GM12878 (cell line): ENCODE data around the gene CTNNA3. TPM values are rescaled to one million over a fixed set of nuclear protein-coding genes. Genes with fewer than 3 reads are reported as not detected.

ENCODE experiments used
- ATAC-seq: fragments of 200-7000 bp; cut with Tn5 transposase; 3 replicates; pipeline ENCODE4 v1.9.1; 2020; ENCODE audit warnings: mild to moderate bottlenecking, moderate library complexity
- BruUV-seq: library from RNA; stranded (reverse); fragments of 400-500 nt; replicated peaks from 2 replicates; lab custom pipeline; 2021; lab: Mats Ljungman, UMichigan
- CTCF ChIA-PET: fragments of 300-600 bp; sonication (Branson Sonifier 250); formaldehyde crosslinking; extraction: SDS; loops from one replicate; lab custom pipeline; 2021; ENCODE audit warnings: inconsistent platforms; lab: Yijun Ruan, JAX
- POLR2A ChIA-PET: fragments of 350-600 bp; formaldehyde crosslinking; extraction: SDS; loops from one replicate; lab custom pipeline; 2021; ENCODE audit warnings: inconsistent platforms; lab: Charles Lee
- RAD21 ChIA-PET: fragments of 300-600 bp; sonication (Branson Sonifier 250); formaldehyde crosslinking; loops from one replicate; lab custom pipeline; 2023; ENCODE audit warnings: antibody characterized with exemption; ENCODE audit not compliant: unreplicated experiment; lab: Charles Lee
- SMC1A ChIA-PET: fragments of 300-600 bp; sonication (Branson Sonifier 250); formaldehyde crosslinking; loops from one replicate; lab custom pipeline; 2023; ENCODE audit not compliant: unreplicated experiment, uncharacterized antibody; lab: Charles Lee
- DNase-seq: peaks from one replicate; pipeline ENCODE4 v3.0.0-alpha.2; 2011; ENCODE audit warnings: low read depth, low spot score
- FAIRE-seq: peaks from 3 replicates; lab custom pipeline; 2011; peaks lifted over from hg19 to GRCh38; lab: Jason Lieb, UNC
- H2AFZ ChIP-seq: 2 replicates; pipeline ENCODE4 v1.6.0; 2011; ENCODE audit warnings: low read depth, low read length, control low read depth; ENCODE audit not compliant: control insufficient read depth
- H3K27ac ChIP-seq: 2 replicates; pipeline ENCODE4 v1.5.1; 2011; ENCODE audit warnings: control low read depth; ENCODE audit not compliant: control insufficient read depth, insufficient read depth
- H3K27me3 ChIP-seq, 2 experiments: replicated peaks in 1 of 2; 2 replicates each; pipeline versions ENCODE4 v1.6.0 to v1.6.1; 2011; ENCODE audit warnings: low read length in 1 of 2; ENCODE audit not compliant: control insufficient read depth in 2 of 2, insufficient read depth in 2 of 2
- H3K36me3 ChIP-seq, 2 experiments: 2 replicates each; pipeline ENCODE4 v1.5.1; 2011; ENCODE audit warnings: low read length in 1 of 2; ENCODE audit not compliant: control insufficient read depth in 2 of 2, insufficient read depth in 2 of 2
- H3K4me1 ChIP-seq: 2 replicates; pipeline ENCODE4 v1.6.1; 2011; ENCODE audit warnings: mild to moderate bottlenecking, low read length, moderate library complexity, mixed read lengths; ENCODE audit not compliant: control insufficient read depth, insufficient read depth
- H3K4me2 ChIP-seq: 2 replicates; pipeline ENCODE4 v1.6.0; 2011; ENCODE audit warnings: control low read depth; ENCODE audit not compliant: control insufficient read depth, insufficient read depth
- H3K4me3 ChIP-seq: fragments of 200-600 bp; sonication (generic); 2 replicates; pipeline ENCODE4 v1.5.1; 2016
- H3K79me2 ChIP-seq: 2 replicates; pipeline ENCODE4 v1.6.0; 2011; ENCODE audit warnings: low read length; ENCODE audit not compliant: control insufficient read depth, insufficient read depth
- H3K9ac ChIP-seq: 2 replicates; pipeline ENCODE4 v1.8.0; 2011; ENCODE audit warnings: low read length, control low read depth, mixed read lengths; ENCODE audit not compliant: control insufficient read depth, insufficient read depth
- H3K9me3 ChIP-seq: replicated peaks from 3 replicates; pipeline ENCODE4 v1.5.1; 2011; ENCODE audit warnings: mild to moderate bottlenecking, low read length; ENCODE audit not compliant: control insufficient read depth, insufficient read depth
- H4K20me1 ChIP-seq: 2 replicates; pipeline ENCODE4 v1.6.0; 2011; ENCODE audit not compliant: control insufficient read depth, insufficient read depth
- CHD2 ChIP-seq: IDR thresholded peaks from 2 replicates; pipeline ENCODE4 v1.6.1; 2011; ENCODE audit warnings: low read depth, low read length, improper control_type of control experiment, borderline replicate concordance
- DPF2 ChIP-seq: fragments of 450-650 bp; IDR thresholded peaks from 2 replicates; pipeline ENCODE4 v1.6.1; 2017; ENCODE audit warnings: mild to moderate bottlenecking
- JUND ChIP-seq: IDR thresholded peaks from 2 replicates; pipeline ENCODE4 v1.6.1; 2012; ENCODE audit warnings: low read depth, mild to moderate bottlenecking, low read length, improper control_type of control experiment, moderate library complexity
- MTA2 ChIP-seq: fragments of 450-650 bp; IDR thresholded peaks from 2 replicates; pipeline ENCODE4 v1.6.1; 2016; ENCODE audit warnings: low read depth, mild to moderate bottlenecking, moderate library complexity
- SMAD5 ChIP-seq: IDR thresholded peaks from 2 replicates; pipeline ENCODE4 v1.6.1; 2016; ENCODE audit warnings: antibody characterized with exemption, low read depth
- SMARCA5 ChIP-seq: fragments of 450-650 bp; IDR thresholded peaks from 2 replicates; pipeline ENCODE4 v1.6.1; 2017; ENCODE audit warnings: mild to moderate bottlenecking
- SPI1 ChIP-seq: IDR thresholded peaks from 2 replicates; pipeline ENCODE4 v1.6.1; 2011; ENCODE audit warnings: low read depth, mild to moderate bottlenecking, low read length, moderate library complexity, borderline replicate concordance; ENCODE audit not compliant: insufficient read depth
- STAT3 ChIP-seq: IDR thresholded peaks from 2 replicates; pipeline ENCODE4 v1.6.1; 2011; ENCODE audit warnings: low read depth, low read length, improper control_type of control experiment
- TCF7 ChIP-seq: IDR thresholded peaks from 2 replicates; pipeline ENCODE4 v1.6.1; 2014; ENCODE audit warnings: antibody characterized with exemption, borderline replicate concordance
- WRNIP1 ChIP-seq: IDR thresholded peaks from 2 replicates; pipeline ENCODE4 v1.6.1; 2011; ENCODE audit warnings: low read depth, low read length, improper control_type of control experiment, borderline replicate concordance
- WGBS: methylation state at CpG from one replicate; pipeline ENCODE4 v1.1.6; 2016; ENCODE audit warnings: low lambda C conversion rate; ENCODE audit not compliant: insufficient replicate concordance, insufficient coverage; ENCODE audit errors: missing lambda C conversion rate; 5-methylcytosine and 5-hydroxymethylcytosine counted together
- in situ Hi-C: fragments of 300-500 bp; cut with MboI; formaldehyde crosslinking; loops from 9 replicates; pipeline ENCODE4 v1.14.3; 2018; ENCODE audit warnings: mixed read lengths
- intact Hi-C: fragments of 100-400 bp; cut with micrococcal nuclease; formaldehyde crosslinking; loops from one replicate; pipeline ENCODE4 v1.14.2; 2022; ENCODE audit not compliant: unreplicated experiment
- polyA plus RNA-seq, 11 experiments: library from polyadenylated mRNA; depleted of rRNA in 4 of 11; unstranded in 6 of 11; stranded (reverse) in 5 of 11; fragments of >200 nt; fragmentation: Nextera tagmentation in 4 of 11; fragmentation: Illumina TruSeq in 1 of 11; extraction: Ambion mirVana in 4 of 11; extraction: Trizol in 1 of 11; gene quantifications; 1 replicate in 1 of 11; 2 replicates in 10 of 11; pipeline versions ENCODE4 v1.2.1 to v1.2.3, GENCODE V29; 2011 to 2016; ENCODE audit warnings: inconsistent platforms in 2 of 11, missing spikeins in 2 of 11, low read depth in 1 of 11
- total RNA-seq, 4 experiments: library from RNA; depleted of rRNA in 3 of 4; stranded (reverse); fragments of >200 nt in 3 of 4; fragmentation: Illumina TruSeq in 1 of 4; extraction: Trizol in 1 of 4; gene quantifications; 2 replicates each; pipeline versions ENCODE4 v1.2.1 to v1.2.3, GENCODE V29; 2013 to 2021
- TF ChIP-seq, protein P1 (sequence below): fragments of 450-650 bp; IDR thresholded peaks from 2 replicates; pipeline ENCODE4 v1.6.1; 2016; ENCODE audit warnings: mild to moderate bottlenecking
- TF ChIP-seq, protein P2 (sequence below): fragments of 450-650 bp; IDR thresholded peaks from 2 replicates; pipeline ENCODE4 v1.6.1; 2017; ENCODE audit warnings: antibody characterized with exemption, mild to moderate bottlenecking, moderate library complexity
- TF ChIP-seq, protein P3 (sequence below): IDR thresholded peaks from 2 replicates; pipeline ENCODE4 v1.6.1; 2011; ENCODE audit warnings: low read depth, low read length, improper control_type of control experiment, borderline replicate concordance
- TF ChIP-seq, protein P4 (sequence below): IDR thresholded peaks from 2 replicates; pipeline ENCODE4 v1.6.1; 2012; ENCODE audit warnings: low read depth, low read length, improper control_type of control experiment
- TF ChIP-seq, protein P5 (sequence below): IDR thresholded peaks from 2 replicates; pipeline ENCODE4 v1.6.1; 2011; ENCODE audit warnings: low read depth, mild to moderate bottlenecking, low read length, moderate library complexity, borderline replicate concordance; ENCODE audit errors: extremely low read depth
- TF ChIP-seq, protein P6 (sequence below): fragments of 450-650 bp; IDR thresholded peaks from 2 replicates; pipeline ENCODE4 v1.6.1; 2014; ENCODE audit warnings: mild to moderate bottlenecking

The CTNNA3 gene
- total and polyA plus RNA-seq, 10 of the 15 experiments (the other 5 are each of a cell fraction or from before 2014, with no cell fraction given): under 0.01 to 4.5 (median 0.22) TPM; not detected in 2

DNA sequence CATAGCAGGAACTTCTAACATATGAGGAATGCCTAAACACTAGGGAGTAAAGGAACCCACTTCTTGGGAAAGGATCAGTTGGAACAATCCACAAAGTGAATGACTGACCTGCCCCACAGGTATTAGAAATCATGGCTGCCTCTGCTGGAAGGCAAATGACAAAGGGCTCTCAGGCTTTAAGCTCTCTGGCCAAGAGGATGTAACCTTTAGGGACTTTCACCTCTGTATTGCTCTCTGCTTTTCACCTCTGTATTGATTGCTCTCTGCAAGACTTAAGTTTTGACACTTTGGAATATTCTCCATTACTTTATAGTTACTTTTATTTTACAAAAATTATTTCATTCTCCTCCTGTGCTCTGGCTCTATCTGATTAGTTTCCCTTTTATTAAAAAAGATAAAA lies 522.2 kb downstream of the CTNNA3 start (continued):
- TF ChIP-seq, protein P1, sequence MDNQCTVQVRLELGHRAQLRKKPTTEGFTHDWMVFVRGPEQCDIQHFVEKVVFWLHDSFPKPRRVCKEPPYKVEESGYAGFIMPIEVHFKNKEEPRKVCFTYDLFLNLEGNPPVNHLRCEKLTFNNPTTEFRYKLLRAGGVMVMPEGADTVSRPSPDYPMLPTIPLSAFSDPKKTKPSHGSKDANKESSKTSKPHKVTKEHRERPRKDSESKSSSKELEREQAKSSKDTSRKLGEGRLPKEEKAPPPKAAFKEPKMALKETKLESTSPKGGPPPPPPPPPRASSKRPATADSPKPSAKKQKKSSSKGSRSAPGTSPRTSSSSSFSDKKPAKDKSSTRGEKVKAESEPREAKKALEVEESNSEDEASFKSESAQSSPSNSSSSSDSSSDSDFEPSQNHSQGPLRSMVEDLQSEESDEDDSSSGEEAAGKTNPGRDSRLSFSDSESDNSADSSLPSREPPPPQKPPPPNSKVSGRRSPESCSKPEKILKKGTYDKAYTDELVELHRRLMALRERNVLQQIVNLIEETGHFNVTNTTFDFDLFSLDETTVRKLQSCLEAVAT: no peak
- TF ChIP-seq, protein P2, sequence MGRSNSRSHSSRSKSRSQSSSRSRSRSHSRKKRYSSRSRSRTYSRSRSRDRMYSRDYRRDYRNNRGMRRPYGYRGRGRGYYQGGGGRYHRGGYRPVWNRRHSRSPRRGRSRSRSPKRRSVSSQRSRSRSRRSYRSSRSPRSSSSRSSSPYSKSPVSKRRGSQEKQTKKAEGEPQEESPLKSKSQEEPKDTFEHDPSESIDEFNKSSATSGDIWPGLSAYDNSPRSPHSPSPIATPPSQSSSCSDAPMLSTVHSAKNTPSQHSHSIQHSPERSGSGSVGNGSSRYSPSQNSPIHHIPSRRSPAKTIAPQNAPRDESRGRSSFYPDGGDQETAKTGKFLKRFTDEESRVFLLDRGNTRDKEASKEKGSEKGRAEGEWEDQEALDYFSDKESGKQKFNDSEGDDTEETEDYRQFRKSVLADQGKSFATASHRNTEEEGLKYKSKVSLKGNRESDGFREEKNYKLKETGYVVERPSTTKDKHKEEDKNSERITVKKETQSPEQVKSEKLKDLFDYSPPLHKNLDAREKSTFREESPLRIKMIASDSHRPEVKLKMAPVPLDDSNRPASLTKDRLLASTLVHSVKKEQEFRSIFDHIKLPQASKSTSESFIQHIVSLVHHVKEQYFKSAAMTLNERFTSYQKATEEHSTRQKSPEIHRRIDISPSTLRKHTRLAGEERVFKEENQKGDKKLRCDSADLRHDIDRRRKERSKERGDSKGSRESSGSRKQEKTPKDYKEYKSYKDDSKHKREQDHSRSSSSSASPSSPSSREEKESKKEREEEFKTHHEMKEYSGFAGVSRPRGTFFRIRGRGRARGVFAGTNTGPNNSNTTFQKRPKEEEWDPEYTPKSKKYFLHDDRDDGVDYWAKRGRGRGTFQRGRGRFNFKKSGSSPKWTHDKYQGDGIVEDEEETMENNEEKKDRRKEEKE: no peak
- TF ChIP-seq SMARCA5 (no peak), JUND (no peak), STAT3 (no peak), TCF7 (no peak)
- TF ChIP-seq, protein P3, sequence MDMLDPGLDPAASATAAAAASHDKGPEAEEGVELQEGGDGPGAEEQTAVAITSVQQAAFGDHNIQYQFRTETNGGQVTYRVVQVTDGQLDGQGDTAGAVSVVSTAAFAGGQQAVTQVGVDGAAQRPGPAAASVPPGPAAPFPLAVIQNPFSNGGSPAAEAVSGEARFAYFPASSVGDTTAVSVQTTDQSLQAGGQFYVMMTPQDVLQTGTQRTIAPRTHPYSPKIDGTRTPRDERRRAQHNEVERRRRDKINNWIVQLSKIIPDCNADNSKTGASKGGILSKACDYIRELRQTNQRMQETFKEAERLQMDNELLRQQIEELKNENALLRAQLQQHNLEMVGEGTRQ: no peak

DNA sequence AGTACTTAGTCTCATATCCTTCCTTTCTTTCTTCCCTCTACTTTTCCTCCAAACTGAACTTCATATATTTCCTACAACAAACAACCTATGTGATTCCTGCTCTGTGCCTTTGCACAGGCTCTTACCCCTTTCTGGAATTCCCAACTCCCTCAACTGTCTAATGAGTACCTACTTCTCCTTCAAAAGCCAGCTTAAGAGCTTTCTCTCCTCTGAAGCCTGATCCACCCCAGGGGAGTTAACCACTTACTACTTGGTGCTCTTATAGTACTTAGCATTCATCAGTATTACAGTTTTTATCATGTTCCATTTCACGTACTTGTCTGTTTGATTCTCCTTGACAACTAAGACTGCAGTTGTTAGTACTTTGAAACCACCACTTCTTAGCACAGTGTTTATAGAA lies 524.0 kb downstream of the CTNNA3 start:
- WGBS: 0% methylated on average over 1 of the region's 1 CpG
- H4K20me1 ChIP-seq: no peaks in the 10 kb centered on the region
- intact Hi-C loops: no loop called here
- no peak for DNase-seq
- BruUV-seq: no TSS peak
- no peaks in the 10 kb centered on the region for H3K9me3 ChIP-seq
- RAD21 ChIA-PET: no interaction called here
- H3K27ac ChIP-seq: no peak overlapping the region
- in situ Hi-C loops: no loop called here
- ATAC-seq: no peak
- SMC1A ChIA-PET: no interaction called here
- H3K36me3 ChIP-seq: no peaks in the 10 kb centered on the region
- H3K27me3 ChIP-seq: no peaks in the 10 kb centered on the region
- no peak overlapping the region for H2AFZ ChIP-seq
- H3K4me3 ChIP-seq: no peak overlapping the region
- no peak overlapping the region for H3K9ac ChIP-seq
- FAIRE-seq: no peak
- no peak overlapping the region for H3K4me2 ChIP-seq
- POLR2A ChIA-PET: no interaction called here
- CTCF ChIA-PET: no interaction called here
- no peaks in the 10 kb centered on the region for H3K4me1 ChIP-seq
- no peaks in the 10 kb centered on the region for H3K79me2 ChIP-seq
- TF ChIP-seq, protein P4, sequence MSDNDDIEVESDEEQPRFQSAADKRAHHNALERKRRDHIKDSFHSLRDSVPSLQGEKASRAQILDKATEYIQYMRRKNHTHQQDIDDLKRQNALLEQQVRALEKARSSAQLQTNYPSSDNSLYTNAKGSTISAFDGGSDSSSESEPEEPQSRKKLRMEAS: no peak
- no peak for TF ChIP-seq CHD2
- no peak for TF ChIP-seq DPF2
- TF ChIP-seq, protein P5, sequence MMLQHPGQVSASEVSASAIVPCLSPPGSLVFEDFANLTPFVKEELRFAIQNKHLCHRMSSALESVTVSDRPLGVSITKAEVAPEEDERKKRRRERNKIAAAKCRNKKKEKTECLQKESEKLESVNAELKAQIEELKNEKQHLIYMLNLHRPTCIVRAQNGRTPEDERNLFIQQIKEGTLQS: no peak
- no peak for TF ChIP-seq MTA2
- TF ChIP-seq WRNIP1: no peak
- TF ChIP-seq, protein P6, sequence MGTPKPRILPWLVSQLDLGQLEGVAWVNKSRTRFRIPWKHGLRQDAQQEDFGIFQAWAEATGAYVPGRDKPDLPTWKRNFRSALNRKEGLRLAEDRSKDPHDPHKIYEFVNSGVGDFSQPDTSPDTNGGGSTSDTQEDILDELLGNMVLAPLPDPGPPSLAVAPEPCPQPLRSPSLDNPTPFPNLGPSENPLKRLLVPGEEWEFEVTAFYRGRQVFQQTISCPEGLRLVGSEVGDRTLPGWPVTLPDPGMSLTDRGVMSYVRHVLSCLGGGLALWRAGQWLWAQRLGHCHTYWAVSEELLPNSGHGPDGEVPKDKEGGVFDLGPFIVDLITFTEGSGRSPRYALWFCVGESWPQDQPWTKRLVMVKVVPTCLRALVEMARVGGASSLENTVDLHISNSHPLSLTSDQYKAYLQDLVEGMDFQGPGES: no peak
- no peak for TF ChIP-seq SMAD5
- no peak for TF ChIP-seq SPI1
